Activated CD4-positive, CD25-positive, alpha-beta regulatory T cell treated with anti-CD3 and anti-CD28 coated beads, Interleukin-2, amount 50 U/mL, for 16 hours (primary cell): ENCODE measurements around the gene DUSP21.
"Not testable (repeated sequence)": the region's sequence is repeated elsewhere in the genome, so short reads cannot be mapped to it uniquely, and the experiment has no call there.

Source experiments
- DNase-seq: peaks from one replicate; pipeline ENCODE4 v3.0.0-alpha.2; 2020; ENCODE audit warnings: low read depth, low spot score

DUSP21 gene

DNA sequence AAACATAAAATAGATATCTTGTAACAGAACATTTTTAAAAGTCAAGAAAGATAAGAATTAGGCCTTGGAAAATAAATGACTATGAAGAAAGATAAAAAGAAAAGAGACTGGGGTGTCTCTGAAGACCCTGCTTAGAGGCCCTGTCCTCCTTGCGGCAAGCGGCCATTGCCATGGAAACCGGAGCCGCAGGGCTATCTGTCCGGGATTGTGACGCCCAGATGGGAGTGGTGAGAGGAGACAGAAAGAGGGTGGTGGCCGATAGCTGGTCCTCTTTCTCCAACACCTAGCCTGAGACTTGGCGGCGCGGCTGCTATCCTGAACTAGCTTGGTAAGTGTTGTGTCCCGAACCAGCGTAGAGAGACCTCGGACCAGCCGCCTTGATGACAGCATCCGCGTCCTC, at the start of gene DUSP21:
TSS of gene DUSP21 (plus strand) at position 269 of the 400 bp plus-strand sequence. CDS start at position 381, 112 bp downstream.
- DNase-seq, result no peak

DNA sequence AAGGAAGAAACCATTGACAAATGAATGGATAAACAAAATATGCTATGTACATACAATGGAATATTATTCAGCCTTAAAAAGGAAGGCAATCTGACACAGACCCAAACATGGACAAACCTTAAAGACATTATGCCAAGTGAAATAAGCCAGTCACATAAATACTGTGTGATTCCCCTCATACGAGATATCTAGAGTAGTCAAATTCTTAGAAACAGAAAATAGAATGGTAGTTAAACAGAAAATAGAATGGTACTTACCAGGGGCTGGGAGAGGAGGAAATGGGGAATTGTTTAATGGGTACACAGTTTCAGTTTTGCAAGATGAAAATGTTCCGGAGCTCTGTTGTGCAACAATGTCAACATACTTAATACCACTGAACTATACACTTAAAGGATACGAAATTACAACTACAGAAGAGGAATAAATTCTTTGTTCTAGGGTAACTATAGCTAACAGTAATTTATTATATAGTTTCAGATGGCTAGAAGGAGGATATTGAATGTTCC, 47.8 kb upstream of the DUSP21 start:
- DNase-seq, result no peak

DNA sequence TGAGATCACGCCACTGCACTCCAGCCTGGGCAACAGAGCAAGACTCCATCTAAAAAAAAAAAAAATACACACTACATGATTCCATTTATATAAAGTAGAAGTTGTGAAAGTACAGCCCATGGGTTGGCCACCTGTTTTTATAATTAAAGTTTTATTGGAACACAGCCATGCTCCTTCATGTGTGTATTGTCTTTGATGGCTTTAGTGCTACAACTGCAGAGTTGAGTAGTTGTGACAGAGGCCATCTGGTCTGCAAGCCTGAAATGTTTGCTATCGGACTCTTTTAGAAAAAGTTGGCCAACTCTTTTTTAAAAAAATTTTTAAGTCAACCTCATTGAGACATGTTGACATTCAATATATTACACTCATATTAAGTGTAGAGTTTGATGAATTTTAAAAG, 41.2 kb upstream of the DUSP21 start:
- DNase-seq, result no peak

DNA sequence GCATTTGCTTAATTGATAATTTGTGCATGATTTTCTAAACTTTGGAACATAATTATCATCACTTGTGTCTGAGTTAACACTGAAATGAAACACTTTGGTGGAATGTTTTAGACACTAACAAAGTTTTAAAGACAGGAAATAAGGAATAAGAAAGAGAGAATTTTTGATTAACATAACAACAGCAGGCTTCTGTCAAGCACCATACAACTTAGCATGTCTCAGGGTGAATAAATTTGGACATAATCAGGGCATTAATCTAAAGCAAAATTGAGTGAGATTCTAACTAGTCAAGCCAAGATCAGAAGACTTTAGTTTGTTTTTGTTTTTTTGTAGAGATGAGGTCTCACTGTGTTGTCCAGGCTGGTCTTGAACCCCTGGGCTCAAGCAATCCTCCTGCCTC, 28.1 kb upstream of the DUSP21 start:
- no peak for DNase-seq

DNA sequence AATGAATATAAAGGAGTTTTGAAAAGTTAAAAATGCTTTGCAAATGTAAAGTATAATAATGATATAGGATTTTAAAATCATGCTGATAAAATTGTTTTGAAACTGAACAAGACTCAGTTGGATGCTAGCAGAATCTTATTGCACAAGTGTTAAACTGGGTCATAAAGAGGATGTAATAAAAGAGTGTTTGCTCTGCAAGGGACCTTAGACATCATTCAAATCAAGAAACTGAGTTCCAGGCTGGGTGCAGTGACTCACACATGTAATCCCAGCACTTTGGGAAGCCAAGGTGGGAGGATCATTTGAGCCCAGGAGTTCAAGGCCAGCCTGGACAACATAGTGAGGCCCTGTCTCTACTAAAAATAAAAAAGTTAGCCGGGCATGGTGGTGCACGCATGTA, 27.5 kb upstream of the DUSP21 start:
- DNase-seq, result no peak

DNA sequence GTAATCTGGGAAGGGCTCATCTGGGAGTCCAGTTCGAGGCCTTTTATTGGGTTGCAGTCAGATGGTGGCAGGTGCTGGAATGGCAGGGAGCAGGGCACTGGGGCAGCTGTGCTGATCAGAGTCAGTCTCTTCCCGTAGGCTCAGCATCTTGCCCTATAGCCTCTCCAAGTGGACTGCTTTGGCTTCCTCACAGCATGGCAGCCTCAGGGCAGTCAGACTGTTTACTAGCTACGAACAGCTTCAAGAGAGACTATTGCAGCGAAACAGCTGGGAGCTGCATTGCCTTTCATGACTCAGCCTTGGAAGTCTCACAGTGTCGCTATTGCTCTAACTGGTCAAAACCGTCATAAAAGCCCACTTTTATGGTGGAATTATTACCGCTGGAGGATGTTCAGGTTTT, 26.8 kb upstream of the DUSP21 start:
- no peak for DNase-seq

DNA sequence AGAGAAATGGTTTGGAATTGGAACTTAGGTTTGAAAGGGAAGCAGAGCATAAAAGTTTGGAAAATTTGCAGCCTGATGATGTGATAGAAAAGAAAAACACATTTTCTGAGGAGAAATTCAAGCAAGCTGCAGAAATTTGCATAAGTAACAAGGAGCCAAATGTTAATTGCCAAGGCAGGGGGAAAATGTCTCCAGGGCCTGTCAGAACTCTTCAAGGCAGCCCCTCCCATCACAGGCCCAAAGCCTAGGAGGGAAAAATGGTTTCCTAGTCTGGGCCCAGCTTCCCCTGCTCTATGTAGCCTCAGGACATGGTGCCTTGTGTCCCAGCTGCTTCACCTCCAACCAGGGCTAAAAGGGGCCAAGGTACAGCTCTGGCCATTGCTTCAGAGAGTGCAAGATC, 21.2 kb upstream of the DUSP21 start:
- no peak for DNase-seq

DNA sequence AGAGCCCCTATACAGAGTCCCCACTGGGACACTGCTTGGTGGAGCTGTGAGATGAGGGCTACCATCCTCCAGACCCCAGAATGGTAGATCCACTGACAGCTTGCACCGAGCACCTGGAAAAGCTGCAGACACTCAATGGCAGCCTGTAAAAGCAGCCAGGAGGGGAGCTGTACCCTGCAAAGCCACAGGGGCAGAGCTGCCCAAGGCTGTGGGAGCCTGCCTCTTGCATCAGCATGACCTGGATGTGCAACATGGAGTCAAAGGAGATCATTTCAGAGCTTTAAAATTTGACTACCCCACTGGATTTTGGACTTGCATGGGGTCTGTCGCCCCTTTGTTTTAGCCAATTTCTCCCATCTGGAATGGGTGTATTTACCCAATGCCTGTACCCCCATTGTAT, 20.6 kb upstream of the DUSP21 start:
- not testable (repeated sequence) for DNase-seq

DNA sequence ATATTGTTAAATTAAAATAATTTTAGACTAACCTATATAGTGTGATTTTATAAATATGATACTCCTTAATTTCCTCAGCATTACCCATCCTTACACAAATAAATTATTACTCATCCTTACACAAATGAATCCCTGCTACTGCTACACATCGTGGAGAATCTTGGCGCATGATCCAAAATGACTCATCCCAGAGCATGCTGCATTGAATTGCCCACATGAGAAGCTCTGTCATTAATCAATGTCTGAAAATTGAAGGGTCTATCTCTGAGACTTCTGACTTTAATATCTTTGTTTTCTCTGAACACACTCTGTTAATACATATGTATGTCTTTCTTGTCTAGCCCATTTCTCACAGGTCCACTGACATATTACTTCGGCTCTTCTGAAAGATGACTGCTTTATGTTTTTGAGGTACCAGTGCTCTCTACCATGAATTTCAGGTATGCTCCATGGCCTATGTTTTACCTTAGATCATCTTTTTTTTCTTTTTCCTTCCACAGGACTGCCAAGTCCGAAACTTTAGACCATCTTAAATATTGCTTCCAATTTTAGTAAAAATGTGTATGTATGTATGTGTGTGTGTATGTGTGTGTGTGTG, 15.7 kb upstream of the DUSP21 start:
- no peak for DNase-seq

DNA sequence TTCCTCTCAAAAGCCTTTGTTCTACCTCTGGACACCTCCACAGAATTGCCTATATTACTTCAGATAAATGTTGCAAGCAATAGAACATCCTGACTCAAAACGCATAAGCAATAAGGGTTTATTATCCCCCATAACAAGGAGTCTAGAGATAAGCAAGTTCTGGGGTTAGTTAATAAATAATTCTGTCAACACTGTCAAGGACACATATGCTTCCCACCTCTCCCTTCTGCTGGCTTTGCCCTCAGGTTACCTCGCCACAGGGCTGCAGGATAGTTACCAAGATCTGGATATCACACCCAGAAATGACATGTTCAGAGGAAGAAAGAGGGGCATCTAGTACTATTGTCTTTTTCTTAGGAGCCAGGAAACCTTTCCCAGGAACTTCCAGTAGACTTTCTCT, 14.0 kb upstream of the DUSP21 start:
- no peak for DNase-seq

DNA sequence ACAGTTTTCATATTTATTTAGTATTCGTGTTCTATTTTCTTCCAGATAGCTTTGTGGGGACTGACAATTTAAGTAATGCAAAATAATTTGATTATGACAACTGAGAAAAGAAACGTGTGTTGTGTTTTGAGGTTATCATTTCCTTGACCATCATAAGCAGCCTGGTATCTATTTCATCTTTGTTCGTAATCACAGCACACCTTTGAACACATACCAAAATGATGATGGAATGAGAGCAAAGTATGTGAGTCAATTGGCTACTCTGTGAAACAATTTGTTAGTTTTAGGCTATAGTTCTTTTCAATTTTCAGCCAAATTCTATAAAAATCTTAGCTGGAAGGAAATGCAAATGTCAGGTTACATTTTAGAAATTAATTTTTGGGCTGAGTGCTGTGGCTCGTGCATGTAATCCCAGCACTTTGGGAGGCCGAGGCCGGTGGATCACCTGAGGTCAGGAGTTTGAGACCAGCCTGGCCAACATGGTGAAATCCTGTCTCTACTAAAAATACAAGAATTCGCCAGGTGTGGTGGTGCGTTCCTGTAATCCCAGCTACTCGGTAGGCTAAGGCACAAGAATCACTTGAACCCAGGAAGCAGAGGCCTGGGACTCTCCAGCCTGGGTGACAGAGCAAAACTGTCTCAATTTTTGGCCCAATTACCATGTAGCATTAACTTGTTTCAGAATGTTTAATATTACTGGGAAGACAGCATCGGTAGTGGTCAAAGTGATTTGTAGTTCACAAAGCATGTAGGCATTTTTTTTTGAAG, 1.1 kb upstream of the DUSP21 start:
- no peak for DNase-seq

DNA sequence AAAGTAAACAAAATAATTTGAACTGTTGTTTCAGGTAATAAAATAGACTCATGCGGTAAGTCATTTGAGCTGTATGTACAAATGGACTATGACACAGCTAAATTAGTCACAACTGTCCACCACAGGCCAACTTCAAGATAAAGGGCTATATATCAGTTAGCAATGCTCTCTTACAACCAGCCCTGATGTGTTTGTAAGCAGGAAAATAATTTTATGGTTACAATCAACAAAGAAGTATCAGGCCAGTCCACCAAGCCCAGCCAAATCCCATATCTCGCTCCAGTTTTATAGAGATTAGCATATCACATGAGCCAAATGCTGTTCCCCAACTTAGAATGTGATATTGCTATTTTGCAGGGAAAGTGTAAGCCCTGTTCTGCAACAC, 511 bp upstream of the DUSP21 start:
- DNase-seq, result no peak

DNA sequence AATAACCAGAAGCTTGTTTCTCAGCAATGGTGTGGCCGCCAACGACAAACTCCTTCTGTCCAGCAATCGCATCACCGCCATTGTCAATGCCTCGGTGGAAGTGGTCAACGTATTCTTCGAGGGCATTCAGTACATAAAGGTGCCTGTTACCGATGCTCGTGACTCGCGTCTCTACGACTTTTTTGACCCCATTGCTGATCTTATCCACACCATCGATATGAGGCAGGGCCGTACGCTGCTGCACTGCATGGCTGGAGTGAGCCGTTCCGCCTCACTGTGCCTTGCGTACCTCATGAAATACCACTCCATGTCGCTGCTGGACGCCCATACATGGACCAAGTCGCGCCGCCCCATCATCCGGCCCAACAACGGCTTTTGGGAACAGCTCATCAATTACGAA, 383 bp downstream of the DUSP21 start:
- no peak for DNase-seq

DNA sequence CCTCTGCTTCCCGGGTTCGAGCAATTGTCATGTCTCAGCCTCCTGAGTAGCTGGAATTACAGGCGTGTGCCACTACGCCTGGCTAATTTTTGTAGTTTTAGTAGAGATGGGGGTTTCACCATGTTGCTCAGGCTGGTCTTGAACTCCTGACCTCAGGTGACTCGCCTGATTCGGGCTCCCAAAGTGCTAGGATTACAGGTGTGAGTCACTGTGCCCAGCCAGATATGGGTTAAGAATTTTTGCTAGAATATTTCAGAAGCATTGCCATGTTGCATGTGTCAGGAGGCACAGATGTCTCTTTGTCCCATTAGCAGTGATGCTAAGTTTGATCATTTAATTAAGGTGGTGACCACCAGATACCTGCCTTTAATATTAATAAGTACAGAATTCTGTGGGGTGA, 7.1 kb downstream of the DUSP21 start:
- not testable (repeated sequence) for DNase-seq

DNA sequence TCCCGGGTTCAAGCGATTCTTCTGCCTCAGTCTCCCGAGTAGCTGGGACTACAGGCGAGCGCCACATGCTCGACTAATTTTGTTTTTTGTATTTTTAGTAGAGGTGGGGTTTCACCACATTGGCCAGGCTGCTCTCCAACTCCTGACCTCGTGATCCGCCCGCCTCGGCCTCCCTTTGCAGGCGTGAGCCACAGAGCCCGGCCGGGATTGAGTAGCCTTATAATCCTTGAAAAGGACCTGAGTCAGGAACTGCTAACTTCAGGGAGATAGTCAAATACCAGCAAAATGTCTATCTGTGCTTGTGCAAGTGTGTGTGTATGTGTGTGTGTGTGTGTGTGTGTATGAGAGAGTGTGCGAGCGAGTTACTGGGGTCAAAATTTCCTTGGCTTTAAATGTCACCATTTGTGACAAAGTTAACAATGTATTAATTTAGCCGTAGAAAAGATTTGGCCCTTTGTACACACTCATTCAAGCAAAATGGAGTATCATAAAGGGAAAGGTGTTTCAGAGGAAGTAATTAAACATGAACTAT, 27.4 kb downstream of the DUSP21 start:
- no peak for DNase-seq

DNA sequence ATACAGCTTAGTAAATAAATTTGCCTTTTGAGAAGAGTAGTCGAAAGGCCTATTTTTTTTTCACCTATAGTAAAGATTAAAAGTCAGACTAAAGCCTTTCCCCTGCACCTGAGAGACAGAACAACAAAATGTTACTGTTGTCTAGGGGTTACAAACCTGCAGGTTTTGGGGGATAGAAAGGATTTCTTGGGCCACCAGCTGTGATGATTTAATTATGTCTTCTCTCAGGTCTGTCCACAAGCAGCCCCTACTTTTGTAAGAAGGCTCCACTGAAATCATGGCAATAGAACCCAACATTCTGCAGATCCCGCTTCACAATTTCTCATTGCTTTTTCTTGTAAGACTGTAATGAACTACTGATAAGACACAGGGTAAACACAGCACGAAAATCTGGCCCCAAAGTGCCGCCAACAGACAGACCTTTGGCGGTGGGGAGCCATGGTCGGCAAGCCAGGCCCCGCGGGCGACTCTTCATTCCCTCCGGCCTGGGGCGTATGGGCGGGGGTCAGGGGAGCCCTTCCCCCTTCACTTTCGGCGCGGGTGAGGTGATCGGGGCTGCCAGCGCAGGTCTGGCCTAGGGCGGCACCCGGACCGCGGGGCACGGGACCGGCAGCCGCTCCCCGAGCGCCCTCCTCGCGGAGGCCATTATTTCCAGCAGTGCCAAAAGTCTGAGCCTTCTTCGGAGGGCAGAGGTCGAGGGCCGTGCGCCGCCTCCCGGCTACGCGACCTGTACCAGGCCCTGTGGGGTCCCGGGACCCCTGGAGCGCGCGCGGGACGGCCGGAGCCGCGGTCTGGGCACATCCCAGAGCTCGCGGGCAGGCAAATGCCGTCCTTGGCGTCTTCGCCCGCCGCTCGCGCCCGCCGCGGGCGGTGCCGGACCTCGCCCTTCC, 28.4 kb downstream of the DUSP21 start:
- DNase-seq, result peak; percentile 1

DNA sequence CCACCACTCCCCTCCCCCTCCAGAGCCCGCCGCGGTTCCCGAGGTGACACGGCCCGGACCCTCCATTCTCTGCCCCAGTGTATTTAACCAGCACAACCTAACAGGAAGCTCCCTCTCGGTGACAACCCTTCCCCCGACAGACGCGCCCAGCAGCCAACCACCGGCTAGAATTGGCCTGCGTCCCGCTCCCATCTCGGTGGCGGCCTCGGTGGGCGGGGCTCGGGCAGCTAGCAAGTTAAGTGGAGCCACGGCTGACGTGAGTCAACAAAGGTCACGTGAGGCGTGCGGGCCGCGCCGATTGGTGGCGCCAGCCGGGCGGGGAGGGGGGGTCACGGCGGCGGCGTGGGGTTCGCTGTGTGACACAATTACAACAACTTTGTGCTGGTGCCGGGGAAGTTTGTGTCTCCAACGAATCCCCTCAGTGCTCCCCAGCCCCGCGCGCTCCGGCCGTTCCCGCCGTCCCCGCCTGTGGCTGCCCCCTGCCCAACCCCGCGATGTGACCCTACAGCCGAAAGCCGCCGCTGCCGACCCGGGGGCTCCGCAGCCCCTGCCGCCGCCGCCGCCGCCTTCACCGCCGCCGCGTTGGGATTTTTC, 29.1 kb downstream of the DUSP21 start, which contains the start of gene KDM6A:
TSS of gene KDM6A (plus strand) at position 368 of the 594 bp plus-strand sequence. CDS start 364 bp downstream, outside the sequence.
- DNase-seq, result peak; percentile 90

DNA sequence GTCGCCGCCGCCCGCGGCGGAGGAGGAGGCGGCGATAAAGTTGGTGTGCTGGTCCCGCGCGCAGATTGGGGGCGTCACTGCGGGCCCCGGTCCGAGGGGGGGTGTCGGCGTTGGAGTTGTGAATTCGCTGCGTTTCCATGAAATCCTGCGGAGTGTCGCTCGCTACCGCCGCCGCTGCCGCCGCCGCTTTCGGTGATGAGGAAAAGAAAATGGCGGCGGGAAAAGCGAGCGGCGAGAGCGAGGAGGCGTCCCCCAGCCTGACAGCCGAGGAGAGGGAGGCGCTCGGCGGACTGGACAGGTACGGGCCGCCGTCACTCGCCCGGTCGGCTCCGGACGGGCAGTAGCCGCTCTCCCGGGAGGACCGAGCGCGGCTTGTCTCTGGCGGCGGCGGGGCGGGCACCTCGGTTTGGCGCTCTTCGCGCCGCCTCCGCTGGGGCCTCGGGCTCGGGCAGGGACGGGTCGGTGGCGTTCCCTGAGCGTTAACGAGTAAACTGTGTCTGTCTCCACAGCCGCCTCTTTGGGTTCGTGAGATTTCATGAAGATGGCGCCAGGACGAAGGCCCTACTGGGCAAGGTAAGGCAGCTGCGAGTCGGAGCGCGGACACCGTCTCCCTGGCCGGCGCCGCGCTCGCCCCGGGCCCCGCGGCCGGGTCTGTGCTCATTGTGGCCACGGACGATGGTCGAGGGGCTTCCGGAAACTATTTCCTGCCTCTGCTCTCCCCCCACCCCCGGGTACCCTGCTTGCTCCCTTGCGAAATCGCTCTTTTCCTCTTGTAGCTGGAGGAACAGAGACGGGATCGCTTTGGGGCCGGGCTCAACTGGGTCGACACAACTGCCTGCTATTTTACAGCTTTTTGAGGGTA, 29.8 kb downstream of the DUSP21 start:
- peak; percentile 7 for DNase-seq

DNA sequence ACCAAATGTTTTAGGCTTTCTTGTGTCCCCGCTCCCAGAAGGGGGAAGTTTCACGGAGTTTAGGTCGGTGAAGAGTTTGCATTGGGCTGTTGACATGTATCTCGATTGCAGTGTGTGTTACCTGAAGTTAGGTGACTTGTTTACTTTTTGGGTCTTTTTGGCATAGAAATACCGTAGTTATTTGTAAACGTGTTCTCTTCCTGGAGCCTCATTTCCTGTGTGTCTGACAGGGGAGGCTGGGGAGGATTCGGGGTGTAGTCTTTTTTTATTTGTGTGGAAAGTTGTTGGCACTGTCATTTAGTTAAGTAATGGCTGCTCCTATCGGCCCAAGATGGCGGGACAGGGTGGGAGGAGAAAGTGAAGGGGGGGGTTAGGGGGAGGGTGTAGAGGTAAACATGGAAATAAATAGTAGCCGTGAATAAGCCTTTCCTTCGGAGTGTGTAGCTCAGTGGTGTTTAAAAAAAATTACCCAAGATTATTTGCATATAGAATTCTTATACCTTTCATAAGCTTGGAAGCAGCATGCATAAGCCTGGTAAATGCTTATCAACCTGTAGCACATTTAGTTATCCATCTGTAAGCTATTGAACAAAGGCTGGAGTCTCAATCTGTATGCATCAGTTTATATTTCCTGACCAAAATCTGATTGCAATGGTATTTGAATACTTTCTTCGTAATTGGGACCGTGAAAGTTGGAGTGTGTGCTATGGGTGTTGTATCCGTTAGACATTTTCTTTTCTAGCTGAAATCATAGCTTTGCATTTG, 30.8 kb downstream of the DUSP21 start:
- no peak for DNase-seq

DNA sequence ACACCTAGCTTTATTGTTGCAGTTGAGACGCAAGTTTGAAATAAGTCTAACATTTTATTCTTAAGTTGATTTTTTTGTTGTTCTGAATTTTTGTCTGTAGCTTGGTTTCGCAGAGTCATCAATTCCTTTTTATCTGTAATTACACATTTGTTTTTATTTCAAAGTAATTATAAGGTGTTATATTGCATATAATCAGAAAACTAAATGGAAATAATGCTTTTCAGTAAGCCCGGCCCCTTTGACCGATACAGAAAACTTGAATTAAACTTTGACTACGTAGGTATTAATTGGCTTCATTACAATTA, 31.3 kb downstream of the DUSP21 start:
- DNase-seq, result no peak
